H9 (cell line): ENCODE results near the gene KRTAP19-8. TPM values are rescaled to one million over a fixed set of nuclear protein-coding genes. Genes with fewer than 3 reads are reported as not detected.

Experiments used
- DNase-seq: peaks from one replicate; pipeline ENCODE4 v3.0.0-alpha.2; 2017
- H2AFZ ChIP-seq: one replicate; pipeline ENCODE4 v1.6.1; 2013; ENCODE audit warnings: mild to moderate bottlenecking, low read length, control low read depth, moderate library complexity
- H2AK5ac ChIP-seq: 2 replicates; pipeline ENCODE4 v1.6.1; 2013; ENCODE audit warnings: low read length, control low read depth, mixed read lengths; ENCODE audit not compliant: insufficient read length
- H2BK120ac ChIP-seq: one replicate; pipeline ENCODE4 v1.6.1; 2013; ENCODE audit warnings: low read depth, mild to moderate bottlenecking, low read length, control low read depth, inconsistent platforms; ENCODE audit not compliant: poor library complexity, severe bottlenecking
- H2BK12ac ChIP-seq: 2 replicates; pipeline ENCODE4 v1.6.1; 2013; ENCODE audit warnings: low read length, control low read depth, mixed read lengths, low read depth; ENCODE audit not compliant: insufficient read length
- H2BK15ac ChIP-seq: 2 replicates; pipeline ENCODE4 v1.6.1; 2013; ENCODE audit warnings: low read depth, low read length, control low read depth
- H2BK20ac ChIP-seq: one replicate; pipeline ENCODE4 v1.6.1; 2013; ENCODE audit warnings: low read depth, mild to moderate bottlenecking, low read length, control low read depth, inconsistent platforms; ENCODE audit not compliant: poor library complexity, severe bottlenecking
- H2BK5ac ChIP-seq: 2 replicates; pipeline ENCODE4 v1.6.1; 2013; ENCODE audit warnings: low read length, control low read depth, mixed read lengths; ENCODE audit not compliant: insufficient read length
- H3K14ac ChIP-seq: 2 replicates; pipeline ENCODE4 v1.6.1; 2013; ENCODE audit warnings: low read length, control low read depth; ENCODE audit not compliant: insufficient read depth
- H3K18ac ChIP-seq: 2 replicates; pipeline ENCODE4 v1.6.1; 2013; ENCODE audit warnings: low read depth, mild to moderate bottlenecking, mixed read lengths, low read length, control low read depth; ENCODE audit not compliant: insufficient read length
- H3K23ac ChIP-seq: 2 replicates; pipeline ENCODE4 v1.6.1; 2013; ENCODE audit warnings: low read length, control low read depth, mixed read lengths, low read depth; ENCODE audit not compliant: insufficient read length
- H3K23me2 ChIP-seq: 2 replicates; pipeline ENCODE4 v1.6.1; 2013; ENCODE audit warnings: low read depth, mild to moderate bottlenecking, mixed read lengths, low read length, control low read depth; ENCODE audit not compliant: insufficient read length, poor library complexity, severe bottlenecking
- H3K27ac ChIP-seq: 2 replicates; pipeline ENCODE4 v1.5.1; 2013; ENCODE audit warnings: low read length, control low read depth, mixed read lengths, low read depth; ENCODE audit not compliant: insufficient read length
- H3K27me3 ChIP-seq: 2 replicates; pipeline ENCODE4 v1.6.1; 2013; ENCODE audit warnings: low read length, control low read depth, inconsistent platforms; ENCODE audit not compliant: insufficient read depth
- H3K4ac ChIP-seq: 2 replicates; pipeline ENCODE4 v1.6.1; 2013; ENCODE audit warnings: low read depth, mild to moderate bottlenecking, control low read depth, inconsistent platforms, low read length, moderate library complexity
- H3K4me1 ChIP-seq: 2 replicates; pipeline ENCODE4 v1.6.1; 2013; ENCODE audit warnings: low read length, control low read depth, inconsistent platforms; ENCODE audit not compliant: insufficient read depth
- H3K4me2 ChIP-seq: 2 replicates; pipeline ENCODE4 v1.6.1; 2013; ENCODE audit warnings: low read length, control low read depth, mixed read lengths; ENCODE audit not compliant: insufficient read length, insufficient read depth
- H3K56ac ChIP-seq: 2 replicates; pipeline ENCODE4 v1.6.1; 2013; ENCODE audit warnings: low read depth, mild to moderate bottlenecking, mixed read lengths, low read length, control low read depth; ENCODE audit not compliant: insufficient read length
- H3K79me1 ChIP-seq: 2 replicates; pipeline ENCODE4 v1.6.1; 2013; ENCODE audit warnings: low read depth, mild to moderate bottlenecking, moderate library complexity, low read length, control low read depth, inconsistent platforms; ENCODE audit not compliant: insufficient read depth, poor library complexity, severe bottlenecking
- H3K79me2 ChIP-seq: 2 replicates; pipeline ENCODE4 v1.6.1; 2013; ENCODE audit warnings: low read length, control low read depth, inconsistent platforms; ENCODE audit not compliant: insufficient read depth
- H3K9ac ChIP-seq: 2 replicates; pipeline ENCODE4 v1.6.1; 2013; ENCODE audit warnings: low read length, control low read depth, mixed read lengths; ENCODE audit not compliant: insufficient read length; ENCODE audit errors: extremely low read depth
- H3K9me3 ChIP-seq: one replicate; pipeline ENCODE4 v1.6.1; 2013; ENCODE audit warnings: low read depth, low read length, inconsistent platforms; ENCODE audit not compliant: control insufficient read depth
- H3T11ph ChIP-seq: one replicate; pipeline ENCODE4 v1.6.1; 2013; ENCODE audit warnings: mild to moderate bottlenecking, low read length, control low read depth, inconsistent platforms
- H4K20me1 ChIP-seq: one replicate; pipeline ENCODE4 v1.6.1; 2013; ENCODE audit not compliant: control insufficient read depth, insufficient read length, insufficient read depth
- H4K5ac ChIP-seq: 2 replicates; pipeline ENCODE4 v1.6.1; 2013; ENCODE audit warnings: low read depth, mild to moderate bottlenecking, mixed read lengths, low read length, control low read depth; ENCODE audit not compliant: insufficient read length
- H4K8ac ChIP-seq: replicated peaks from 2 replicates; pipeline ENCODE4 v1.6.1; 2013; ENCODE audit warnings: low read length, control low read depth, mixed read lengths, low read depth; ENCODE audit not compliant: insufficient read length
- H4K91ac ChIP-seq: 2 replicates; pipeline ENCODE4 v1.6.1; 2013; ENCODE audit warnings: low read depth, mild to moderate bottlenecking, moderate library complexity, mixed read lengths, low read length, control low read depth; ENCODE audit not compliant: insufficient read length
- H3K27ac Mint-ChIP-seq, 3 experiments: 2 replicates in 2 of 3; 3 replicates in 1 of 3; pipeline ENCODE4 v1.8.0; 2020 to 2021; ENCODE audit warnings: mixed read lengths in 3 of 3, mild to moderate bottlenecking in 1 of 3, moderate library complexity in 1 of 3
- H3K27me3 Mint-ChIP-seq: 2 replicates; pipeline ENCODE4 v1.8.0; 2021; ENCODE audit warnings: low read depth, mild to moderate bottlenecking, moderate library complexity, mixed read lengths
- H3K36me3 Mint-ChIP-seq, 3 experiments: 2 replicates in 2 of 3; 3 replicates in 1 of 3; pipeline ENCODE4 v1.8.0; 2020 to 2021; ENCODE audit warnings: low read depth in 3 of 3, mixed read lengths in 3 of 3; ENCODE audit not compliant: insufficient read depth in 1 of 3
- H3K4me1 Mint-ChIP-seq, 2 experiments: 2 replicates each; pipeline ENCODE4 v1.8.0; 2020; ENCODE audit warnings: mixed read lengths in 2 of 2
- H3K4me3 Mint-ChIP-seq, 2 experiments: 2 replicates in 1 of 2; 3 replicates in 1 of 2; pipeline ENCODE4 v1.8.0; 2020 to 2021; ENCODE audit warnings: mild to moderate bottlenecking in 2 of 2, mixed read lengths in 2 of 2, moderate library complexity in 1 of 2
- H3K9me3 Mint-ChIP-seq, 2 experiments: 2 replicates in 1 of 2; 3 replicates in 1 of 2; pipeline ENCODE4 v1.8.0; 2020; ENCODE audit warnings: mild to moderate bottlenecking in 2 of 2, mixed read lengths in 2 of 2, moderate library complexity in 1 of 2
- WGBS: extraction: QIAGEN DNeasy Blood & Tissue Kit; methylation state at CpG from one replicate; pipeline ENCODE4 v1.1.7; 2013; ENCODE audit warnings: missing lambda C conversion rate, low lambda C conversion rate, mixed read lengths; ENCODE audit not compliant: insufficient read length; ENCODE audit errors: extremely low coverage; 5-methylcytosine and 5-hydroxymethylcytosine counted together
- total RNA-seq: library from RNA; stranded (reverse); gene quantifications from 2 replicates; pipeline ENCODE4 v1.2.1, GENCODE V29; 2021
- TF ChIP-seq, protein P1 (sequence below): fragments of 200-600 bp; sonication (generic); conservative IDR thresholded peaks from 3 replicates; pipeline ENCODE4 v1.8.0; 2021; ENCODE audit warnings: antibody characterized with exemption, mild to moderate bottlenecking

KRTAP19-8 gene
- total RNA-seq, 1 experiment from 2014 or later: not detected

DNA sequence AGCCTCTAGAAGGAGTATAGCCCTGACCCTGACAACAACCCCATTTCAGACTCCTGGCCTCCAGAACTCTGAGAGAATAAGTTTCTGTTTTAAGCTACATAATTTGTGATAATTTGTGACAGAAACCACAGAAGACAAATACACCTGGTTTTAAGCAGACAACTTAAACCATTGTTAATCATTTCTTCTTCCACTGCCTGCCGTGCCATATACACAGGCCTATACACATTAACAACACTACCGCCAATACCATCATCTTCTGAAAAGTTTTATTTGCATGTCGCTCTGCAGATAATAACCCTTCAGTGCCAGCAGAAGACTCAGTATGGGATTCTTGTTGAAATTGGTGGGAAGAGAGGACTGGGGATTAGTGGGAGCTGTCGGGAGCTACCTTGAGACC, 39.9 kb upstream of the KRTAP19-8 start:
- no peaks in the 10 kb centered on the region for H3K9me3 ChIP-seq
- DNase-seq: no peak
- no peak overlapping the region for H2BK120ac ChIP-seq
- no peaks in the 10 kb centered on the region; a peak in 1 of 7 replicates for H3K36me3 Mint-ChIP-seq
- H3K27me3 ChIP-seq: no peaks in the 10 kb centered on the region
- no CpG with 5 or more reads among the region's 4 CpGs for WGBS
- no peaks in the 10 kb centered on the region for H3K4me1 Mint-ChIP-seq
- peaks cover 0 to 4% of the 10 kb centered on the region in 2 experiments; a peak in 2 of 5 replicates for H3K9me3 Mint-ChIP-seq
- H3T11ph ChIP-seq: no peak overlapping the region
- H4K91ac ChIP-seq: no peak overlapping the region
- H3K14ac ChIP-seq: no peak overlapping the region
- no peak overlapping the region for H3K56ac ChIP-seq
- H3K27ac ChIP-seq: no peak overlapping the region
- no peak overlapping the region for H2BK15ac ChIP-seq
- no peak overlapping the region for H3K18ac ChIP-seq
- no peak overlapping the region for H3K27ac Mint-ChIP-seq
- no peaks in the 10 kb centered on the region for H4K20me1 ChIP-seq
- H3K4me3 Mint-ChIP-seq: no peak overlapping the region; a peak in 1 of 5 replicates
- H3K23me2 ChIP-seq: no peaks in the 10 kb centered on the region
- no peak overlapping the region for H2BK5ac ChIP-seq
- H3K27me3 Mint-ChIP-seq: no peaks in the 10 kb centered on the region
- H3K79me1 ChIP-seq: no peaks in the 10 kb centered on the region
- H3K4ac ChIP-seq: no peak overlapping the region
- H4K5ac ChIP-seq: no peak overlapping the region
- H3K4me1 ChIP-seq: no peaks in the 10 kb centered on the region
- H2AFZ ChIP-seq: no peak overlapping the region
- H2BK20ac ChIP-seq: no peak overlapping the region
- H3K9ac ChIP-seq: no peak overlapping the region
- no peak overlapping the region for H4K8ac ChIP-seq
- no peak overlapping the region for H2BK12ac ChIP-seq
- no peak overlapping the region for H3K4me2 ChIP-seq
- TF ChIP-seq, protein P1, sequence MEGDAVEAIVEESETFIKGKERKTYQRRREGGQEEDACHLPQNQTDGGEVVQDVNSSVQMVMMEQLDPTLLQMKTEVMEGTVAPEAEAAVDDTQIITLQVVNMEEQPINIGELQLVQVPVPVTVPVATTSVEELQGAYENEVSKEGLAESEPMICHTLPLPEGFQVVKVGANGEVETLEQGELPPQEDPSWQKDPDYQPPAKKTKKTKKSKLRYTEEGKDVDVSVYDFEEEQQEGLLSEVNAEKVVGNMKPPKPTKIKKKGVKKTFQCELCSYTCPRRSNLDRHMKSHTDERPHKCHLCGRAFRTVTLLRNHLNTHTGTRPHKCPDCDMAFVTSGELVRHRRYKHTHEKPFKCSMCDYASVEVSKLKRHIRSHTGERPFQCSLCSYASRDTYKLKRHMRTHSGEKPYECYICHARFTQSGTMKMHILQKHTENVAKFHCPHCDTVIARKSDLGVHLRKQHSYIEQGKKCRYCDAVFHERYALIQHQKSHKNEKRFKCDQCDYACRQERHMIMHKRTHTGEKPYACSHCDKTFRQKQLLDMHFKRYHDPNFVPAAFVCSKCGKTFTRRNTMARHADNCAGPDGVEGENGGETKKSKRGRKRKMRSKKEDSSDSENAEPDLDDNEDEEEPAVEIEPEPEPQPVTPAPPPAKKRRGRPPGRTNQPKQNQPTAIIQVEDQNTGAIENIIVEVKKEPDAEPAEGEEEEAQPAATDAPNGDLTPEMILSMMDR: no peak
- no peaks in the 10 kb centered on the region for H3K79me2 ChIP-seq
- no peak overlapping the region for H3K23ac ChIP-seq
- no peak overlapping the region for H2AK5ac ChIP-seq
